KG1 (cell line): Measurements from ENCODE around the gene CCNC.

Experiments used
- DNase-seq: peaks from one replicate; lab custom pipeline; 2025; lab: John Stamatoyannopoulos, UW

The CCNC gene, protein sequence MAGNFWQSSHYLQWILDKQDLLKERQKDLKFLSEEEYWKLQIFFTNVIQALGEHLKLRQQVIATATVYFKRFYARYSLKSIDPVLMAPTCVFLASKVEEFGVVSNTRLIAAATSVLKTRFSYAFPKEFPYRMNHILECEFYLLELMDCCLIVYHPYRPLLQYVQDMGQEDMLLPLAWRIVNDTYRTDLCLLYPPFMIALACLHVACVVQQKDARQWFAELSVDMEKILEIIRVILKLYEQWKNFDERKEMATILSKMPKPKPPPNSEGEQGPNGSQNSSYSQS

DNA sequence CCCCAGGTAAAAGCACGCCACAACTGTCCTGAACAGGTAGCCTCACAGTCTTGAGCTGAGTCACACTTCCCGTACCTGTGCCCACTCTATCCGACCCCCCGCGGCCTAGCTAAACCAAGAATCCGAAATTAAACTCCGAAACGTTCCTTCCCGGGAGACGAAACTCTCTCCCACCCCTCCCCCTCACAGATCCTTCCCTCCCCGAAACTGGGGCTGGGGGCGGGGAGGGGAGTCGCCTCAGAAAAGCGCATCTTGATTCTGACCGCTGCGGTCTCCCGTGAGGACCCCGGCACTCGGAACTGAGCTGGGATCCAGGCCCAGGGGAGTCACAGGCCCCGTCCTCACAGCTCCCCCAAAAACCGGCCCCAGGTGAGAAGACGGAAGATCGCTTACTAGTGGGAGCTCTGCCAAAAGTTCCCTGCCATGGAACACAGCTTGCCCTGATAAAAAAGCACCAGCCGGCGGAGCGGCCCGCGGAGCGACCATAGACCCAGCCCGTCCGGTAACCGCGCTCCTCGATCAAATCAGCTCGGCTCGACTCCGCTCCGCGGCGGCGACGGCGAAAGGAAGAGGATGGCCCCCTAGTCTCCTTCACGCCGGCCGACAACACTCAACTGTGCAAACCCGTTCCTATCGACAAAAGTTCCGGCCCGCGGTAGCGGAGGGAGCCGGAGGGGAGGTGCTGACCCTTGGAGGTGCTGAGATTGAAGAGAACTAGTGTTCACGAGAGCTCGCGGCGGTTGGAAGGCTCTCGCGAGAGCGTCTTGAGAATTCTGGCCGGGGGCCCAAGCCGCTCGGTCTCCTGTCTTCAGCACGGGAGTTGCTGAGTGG, at the start of gene CCNC:
Gene CCNC (minus strand): TSS at position 558 of the 831 bp plus-strand sequence. CDS start 133 bp downstream, at position 425.
- peak; percentile 95 for DNase-seq

DNA sequence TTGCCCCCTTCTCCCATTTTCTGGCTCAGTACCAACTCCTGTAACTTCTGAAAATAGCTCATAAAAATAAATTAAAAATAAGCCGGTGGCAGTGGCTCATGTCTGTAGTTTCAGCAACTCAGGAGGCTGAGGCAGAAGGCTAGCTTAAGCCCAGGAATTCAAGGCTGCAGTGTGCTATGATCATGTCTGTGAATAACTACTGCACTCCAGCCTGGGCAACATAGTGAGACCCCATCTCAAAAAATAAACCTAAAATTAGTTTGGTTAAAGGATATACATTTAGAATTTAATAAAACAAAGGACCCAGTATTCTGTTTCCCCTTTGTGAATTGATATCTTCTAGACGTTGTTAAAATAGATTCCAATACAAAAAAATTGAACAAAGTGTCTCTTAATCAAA, 48.7 kb upstream of the CCNC start:
- DNase-seq: no peak

DNA sequence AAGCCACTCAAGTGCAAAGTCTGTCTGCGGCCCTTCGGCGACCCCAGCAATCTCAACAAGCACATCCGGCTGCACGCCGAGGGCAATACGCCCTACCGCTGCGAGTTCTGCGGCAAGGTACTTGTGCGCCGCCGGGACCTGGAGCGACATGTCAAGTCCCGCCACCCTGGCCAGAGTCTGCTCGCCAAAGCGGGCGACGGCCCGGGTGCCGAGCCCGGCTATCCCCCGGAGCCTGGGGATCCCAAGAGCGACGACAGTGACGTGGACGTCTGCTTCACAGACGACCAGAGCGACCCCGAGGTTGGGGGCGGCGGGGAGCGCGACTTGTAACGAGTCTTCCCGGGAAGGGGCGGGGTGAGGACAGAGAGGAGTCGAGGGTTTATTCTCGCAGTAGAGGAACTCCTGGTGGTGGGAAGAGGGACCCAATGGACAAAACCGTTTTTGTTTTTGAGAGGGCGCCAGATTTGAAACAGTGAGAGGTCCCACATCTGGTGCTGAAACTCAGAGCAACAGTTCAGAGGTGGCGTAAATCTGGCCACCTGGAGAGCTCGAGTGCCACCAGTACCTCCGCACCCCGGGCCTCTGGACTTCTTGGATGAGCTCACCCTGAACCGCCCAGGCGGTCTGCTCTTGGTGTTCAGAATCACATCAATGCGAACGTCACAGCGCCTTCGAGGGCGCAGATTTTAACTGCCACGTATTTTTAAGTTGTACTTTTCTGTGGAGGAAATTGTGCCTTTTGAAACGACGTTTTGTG, 46.1 kb upstream of the CCNC start:
- DNase-seq: no peak

DNA sequence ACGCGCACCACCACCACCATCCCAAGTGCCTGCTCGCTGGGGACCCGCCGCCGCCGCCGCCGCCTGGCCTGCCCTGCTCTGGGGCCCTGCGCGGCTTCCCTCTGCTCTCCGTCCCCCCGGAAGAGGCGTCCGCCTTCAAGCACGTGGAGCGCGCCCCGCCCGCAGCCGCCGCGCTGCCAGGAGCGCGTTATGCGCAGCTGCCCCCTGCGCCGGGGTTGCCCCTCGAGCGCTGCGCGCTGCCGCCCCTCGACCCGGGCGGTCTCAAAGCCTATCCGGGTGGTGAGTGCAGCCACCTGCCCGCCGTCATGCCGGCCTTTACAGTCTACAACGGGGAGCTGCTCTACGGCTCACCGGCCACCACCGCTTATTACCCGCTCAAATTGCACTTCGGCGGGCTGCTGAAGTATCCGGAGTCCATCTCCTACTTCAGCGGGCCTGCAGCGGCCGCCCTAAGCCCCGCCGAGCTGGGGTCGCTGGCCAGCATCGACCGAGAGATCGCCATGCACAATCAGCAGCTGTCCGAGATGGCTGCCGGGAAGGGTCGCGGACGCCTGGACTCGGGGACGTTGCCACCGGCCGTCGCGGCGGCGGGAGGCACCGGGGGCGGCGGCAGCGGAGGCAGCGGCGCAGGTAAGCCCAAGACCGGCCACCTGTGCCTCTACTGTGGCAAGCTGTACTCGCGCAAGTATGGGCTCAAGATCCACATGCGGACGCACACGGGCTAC, 45.4 kb upstream of the CCNC start:
- no peak for DNase-seq

DNA sequence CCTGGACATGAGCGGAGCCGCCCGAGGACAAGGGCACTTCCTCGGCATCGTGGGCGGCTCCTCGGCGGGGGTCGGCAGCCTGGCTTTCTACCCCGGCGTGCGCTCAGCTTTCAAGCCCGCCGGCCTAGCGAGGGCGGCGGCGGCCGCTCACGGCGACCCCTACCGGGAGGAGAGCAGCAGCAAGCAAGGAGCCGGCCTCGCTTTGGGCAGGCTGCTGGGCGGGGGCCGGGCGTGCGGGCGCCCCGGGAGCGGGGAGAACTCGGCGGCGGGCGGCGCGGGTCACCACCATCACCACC, 44.9 kb upstream of the CCNC start:
- DNase-seq: no peak

DNA sequence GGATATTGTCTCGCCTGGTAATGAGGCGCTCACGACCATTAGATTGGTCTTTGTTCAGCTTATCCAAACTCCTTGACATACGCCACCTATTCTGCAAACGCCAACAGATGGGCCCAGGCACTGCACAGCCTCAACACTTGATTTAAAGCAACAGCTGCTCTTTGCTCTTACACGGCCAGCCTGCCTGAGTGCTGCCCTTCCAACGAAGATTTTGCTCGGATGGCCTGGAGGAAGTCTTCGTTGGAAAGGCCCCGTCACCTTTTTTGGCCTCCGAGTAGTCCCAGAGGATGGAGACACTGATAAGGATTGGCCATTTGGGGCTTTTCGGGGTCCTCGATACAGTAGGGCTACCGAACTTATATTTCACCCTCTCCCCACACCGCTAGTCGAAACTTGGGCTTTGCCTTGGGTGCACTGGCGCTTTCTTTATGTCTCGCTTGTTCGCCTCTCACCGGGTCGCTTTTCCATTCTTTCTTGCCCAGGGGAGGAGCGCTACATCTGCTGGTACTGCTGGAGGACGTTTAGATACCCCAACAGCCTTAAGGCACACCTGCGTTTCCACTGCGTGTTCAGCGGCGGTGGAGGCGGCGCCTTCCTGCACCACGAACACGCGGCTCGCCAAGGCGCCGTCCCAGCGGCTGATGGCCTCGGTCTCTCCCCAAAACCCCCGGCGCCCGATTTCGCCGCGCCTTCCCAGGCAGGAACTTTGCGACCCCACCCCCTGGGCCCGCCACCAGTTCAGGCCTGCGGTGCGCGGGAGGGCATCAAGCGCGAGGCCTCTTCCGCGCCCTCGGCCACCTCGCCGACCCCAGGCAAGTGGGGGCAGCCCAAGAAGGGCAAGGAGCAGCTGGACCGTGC, 44.3 kb upstream of the CCNC start:
- no peak for DNase-seq

DNA sequence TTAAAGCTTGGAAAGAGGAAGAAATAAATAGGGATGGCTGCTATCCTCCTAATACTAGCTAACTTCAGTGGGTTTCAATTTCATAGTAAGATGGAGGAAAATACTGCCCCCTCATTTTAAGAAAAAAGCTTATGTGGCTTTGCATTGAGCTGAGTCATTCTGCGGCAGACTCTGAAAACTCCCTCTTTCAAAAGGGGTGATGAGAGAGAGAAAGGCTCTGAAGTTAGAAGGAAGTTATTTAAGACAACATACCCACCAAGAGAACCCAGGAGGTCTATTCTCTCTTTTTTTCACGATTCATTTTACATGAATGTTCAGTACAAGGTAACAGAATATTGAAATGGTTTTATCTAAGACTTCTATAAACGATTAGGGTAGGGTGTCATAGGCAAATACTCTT, 42.7 kb upstream of the CCNC start:
- DNase-seq: no peak

DNA sequence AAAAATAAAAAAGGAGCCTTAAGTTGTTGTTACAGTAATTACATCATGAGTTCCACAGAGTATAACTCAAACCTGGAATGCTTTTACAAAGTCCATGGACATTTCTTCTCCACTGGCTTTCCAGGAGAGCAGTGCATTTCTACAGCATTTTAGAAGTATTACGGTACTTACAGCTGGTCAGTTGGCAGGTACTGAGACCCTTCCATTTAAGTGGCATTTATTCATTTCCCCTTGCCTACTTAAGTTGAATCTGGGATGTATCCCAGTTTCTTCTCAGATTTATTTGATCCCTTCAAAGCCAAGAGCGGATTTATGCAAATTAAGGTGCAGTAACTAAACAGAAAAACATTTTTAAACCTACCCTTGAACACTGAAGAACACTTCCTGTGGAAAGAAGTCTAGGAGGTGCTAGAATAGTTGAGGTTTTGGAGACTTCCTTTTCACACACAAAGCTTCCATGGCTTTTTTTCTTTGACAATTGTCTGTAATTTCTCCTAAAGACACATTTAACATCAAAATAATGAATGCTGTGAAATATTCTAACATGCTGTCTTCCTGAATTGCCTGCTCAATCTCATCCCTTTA, 41.5 kb upstream of the CCNC start:
- no peak for DNase-seq

DNA sequence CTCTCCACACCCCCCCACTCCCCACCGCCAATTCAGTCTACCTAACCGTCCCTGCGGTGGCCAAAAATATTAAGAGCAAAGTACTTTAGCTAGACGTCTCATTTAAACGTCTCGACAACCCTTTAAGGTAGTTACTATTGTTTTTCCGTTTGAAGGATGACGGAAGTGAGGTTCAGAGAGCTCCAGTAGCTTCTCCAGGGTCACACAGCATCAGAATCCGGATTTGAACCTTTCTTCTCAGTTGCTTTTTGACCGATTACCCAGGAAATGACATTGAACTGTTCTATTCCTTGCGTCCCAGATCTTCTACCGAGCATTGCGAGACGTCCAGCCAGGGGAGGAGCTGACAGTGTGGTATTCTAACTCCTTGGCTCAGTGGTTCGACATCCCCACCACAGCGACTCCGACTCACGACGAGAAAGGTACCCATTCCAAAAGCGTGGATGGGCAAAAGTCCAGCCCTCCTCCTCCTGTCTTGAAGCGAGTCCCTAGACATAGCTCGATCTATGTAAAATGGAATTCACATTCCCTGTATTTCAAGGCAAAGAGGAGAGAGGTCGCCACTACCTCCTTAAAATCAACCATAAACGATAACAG, 40.5 kb upstream of the CCNC start:
- no peak for DNase-seq

DNA sequence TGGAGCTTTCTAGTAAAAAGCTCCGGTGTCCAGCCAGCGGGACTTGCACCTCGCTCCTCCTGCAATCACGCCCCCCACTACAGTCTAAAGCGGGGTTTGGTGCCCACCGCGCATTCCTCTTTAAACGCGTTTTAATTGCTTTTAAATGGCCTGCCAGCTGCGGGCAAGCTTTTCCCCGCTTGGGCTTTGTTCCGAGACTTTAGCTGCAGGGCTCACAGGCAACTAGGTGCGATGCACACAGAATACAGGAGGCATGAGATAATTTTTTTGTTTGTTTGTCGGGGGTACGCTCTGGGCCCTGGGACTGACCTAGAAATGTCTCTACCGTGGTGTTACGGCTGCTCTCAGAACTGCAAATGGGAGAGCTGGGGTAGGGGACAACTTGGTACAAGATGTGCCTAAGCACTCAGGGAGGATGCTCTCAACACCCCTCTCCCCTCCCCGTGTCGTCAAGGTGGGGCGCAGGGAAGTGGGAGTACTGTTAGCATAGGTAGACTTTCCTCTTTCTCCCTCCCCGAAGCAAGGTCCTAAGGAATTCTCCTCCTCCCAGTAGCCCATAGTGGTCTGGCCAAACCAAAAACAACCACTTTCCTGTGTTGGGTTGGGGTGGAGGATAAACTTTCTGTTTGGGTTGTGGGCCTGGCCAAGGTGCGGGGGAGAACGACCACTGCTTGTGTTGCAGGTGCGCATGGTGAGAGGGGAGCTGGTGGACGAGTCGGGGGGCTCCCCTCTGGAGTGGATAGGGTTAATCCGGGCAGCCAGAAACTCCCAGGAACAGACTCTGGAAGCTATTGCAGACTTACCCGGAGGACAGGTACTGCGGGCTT, 39.8 kb upstream of the CCNC start:
- no peak for DNase-seq

DNA sequence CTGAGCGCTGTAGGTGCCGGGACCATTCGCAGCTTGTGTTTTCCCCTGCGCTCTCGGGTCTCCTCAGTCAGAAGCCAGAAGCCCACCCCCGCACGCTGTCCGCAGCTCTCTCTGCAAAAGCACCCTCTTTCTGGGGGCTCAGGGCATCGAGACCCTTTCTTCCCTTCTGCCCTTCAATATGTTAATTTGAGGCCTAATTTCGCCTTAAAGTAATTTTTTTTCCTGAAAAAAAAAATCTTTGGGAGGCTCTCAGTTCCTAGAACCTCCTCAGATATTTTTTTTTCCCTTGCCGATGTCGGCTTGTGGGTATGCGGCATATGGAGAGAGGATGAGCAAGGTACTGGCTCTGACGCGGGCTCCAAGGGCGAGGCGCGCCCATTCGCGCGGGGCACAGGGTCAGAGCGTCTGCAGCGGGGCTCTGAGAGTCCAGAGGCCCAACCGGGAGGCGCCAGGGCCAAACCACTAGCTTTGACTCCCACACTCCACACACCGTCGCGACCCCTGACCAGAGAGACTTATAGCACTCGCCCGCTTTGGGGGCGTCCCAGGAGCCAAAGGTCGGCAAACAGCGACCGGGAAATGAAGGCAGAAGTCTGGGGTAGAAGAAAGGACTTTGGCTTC, 39.1 kb upstream of the CCNC start:
- no peak for DNase-seq

DNA sequence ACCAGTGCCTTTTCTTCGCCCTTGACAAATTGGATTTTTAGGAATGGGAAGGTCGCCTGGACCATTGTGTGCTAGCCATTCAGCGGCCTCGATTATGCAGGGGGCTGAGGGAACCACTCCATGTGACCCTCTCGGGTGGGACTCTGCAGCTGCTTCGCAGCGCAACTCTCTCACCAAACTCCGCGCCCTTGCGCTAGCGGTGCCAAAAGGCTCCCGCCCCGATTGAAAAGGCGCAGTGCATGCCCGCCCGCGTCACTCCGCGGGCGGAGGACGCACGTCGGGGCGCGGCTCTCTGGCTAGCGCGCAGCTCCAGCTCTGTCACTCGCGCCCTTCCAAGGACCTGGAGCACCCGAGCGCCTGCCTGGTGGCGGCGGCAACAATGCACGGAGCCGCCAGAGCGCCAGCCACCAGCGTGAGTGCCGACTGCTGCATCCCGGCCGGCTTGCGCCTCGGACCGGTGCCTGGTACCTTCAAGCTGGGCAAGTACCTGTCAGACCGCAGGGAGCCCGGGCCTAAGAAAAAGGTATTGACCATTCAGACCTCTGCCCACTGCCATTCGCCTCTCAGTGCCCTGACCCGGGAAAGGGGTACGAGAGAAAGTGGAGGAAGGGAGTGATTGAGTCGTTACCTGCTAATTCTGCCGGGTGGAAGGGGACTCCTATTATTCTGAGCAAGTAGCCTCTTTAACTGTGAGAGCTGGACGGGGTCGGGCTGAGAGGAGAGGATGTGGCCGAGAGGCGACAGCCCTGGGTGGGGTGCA, 38.4 kb upstream of the CCNC start, which contains the start of gene PRDM13:
Gene PRDM13 (plus strand): TSS at position 178 of the 760 bp plus-strand sequence. CDS start 202 bp downstream, at position 380.
- no peak for DNase-seq

DNA sequence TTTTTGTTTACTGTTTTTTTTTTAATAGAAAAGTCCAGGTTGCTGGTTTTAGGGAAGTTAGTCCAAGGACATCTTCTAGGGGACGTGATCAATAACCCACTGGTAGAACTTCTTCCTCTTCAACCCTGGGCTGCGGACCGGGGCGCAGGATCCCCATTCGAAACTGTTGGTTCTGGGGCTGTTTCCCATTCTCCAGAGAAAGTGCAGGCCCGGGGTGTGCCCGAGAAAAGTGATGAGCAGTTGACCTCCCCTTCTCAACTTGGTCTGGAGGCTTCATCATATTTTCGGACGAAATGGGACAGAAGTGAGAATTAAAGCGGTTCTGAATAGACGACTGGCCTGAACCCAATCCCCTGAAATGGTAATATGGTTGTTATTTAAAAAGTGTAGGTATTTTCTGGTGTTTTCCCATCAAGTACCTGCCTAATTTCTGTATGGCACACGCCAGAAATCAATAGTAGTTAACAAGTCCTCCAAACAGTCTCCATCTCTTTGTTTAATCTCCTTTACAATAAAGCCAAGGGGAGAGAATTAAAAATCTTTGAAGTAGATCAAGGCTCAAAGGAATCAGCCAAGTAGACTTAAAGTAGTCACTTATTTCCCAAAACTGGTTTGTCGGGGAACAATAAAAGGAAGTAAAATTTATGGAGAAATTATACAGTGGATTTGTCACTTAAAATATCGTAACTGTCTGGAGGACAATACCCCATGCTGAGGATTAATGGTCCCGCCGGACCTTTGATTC, 37.6 kb upstream of the CCNC start:
- no peak for DNase-seq

DNA sequence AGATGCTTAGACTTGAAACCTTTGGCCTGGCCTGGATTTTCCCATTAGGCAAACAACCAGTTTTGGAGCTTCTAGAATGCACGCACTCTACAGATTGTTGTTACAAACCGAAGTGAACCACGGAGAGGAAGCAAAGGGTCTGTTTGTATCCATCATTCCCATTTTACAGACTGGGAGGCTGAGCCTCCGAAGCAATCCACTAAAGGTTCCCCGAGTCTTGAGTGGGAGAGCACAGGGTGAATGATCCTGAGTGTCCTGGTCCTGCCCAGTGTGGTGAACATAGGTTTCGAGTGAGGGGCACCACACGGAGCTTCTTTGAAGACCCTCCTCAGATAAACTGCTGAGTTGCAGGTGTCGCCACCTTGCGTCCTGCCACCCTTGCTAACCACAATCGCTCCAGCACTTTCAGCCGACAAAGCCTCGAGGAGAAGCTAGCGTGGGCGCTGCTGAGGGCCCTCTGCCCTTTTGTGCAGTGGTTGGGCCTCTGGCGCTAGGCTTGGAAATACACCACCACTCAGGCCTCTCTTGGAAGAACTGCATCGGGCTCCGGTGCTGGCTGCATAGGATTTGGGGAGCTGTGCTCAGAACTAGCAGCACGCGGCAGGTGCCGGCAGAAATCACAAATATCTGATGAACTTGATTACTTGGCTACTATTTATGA, 36.7 kb upstream of the CCNC start:
- DNase-seq: no peak

DNA sequence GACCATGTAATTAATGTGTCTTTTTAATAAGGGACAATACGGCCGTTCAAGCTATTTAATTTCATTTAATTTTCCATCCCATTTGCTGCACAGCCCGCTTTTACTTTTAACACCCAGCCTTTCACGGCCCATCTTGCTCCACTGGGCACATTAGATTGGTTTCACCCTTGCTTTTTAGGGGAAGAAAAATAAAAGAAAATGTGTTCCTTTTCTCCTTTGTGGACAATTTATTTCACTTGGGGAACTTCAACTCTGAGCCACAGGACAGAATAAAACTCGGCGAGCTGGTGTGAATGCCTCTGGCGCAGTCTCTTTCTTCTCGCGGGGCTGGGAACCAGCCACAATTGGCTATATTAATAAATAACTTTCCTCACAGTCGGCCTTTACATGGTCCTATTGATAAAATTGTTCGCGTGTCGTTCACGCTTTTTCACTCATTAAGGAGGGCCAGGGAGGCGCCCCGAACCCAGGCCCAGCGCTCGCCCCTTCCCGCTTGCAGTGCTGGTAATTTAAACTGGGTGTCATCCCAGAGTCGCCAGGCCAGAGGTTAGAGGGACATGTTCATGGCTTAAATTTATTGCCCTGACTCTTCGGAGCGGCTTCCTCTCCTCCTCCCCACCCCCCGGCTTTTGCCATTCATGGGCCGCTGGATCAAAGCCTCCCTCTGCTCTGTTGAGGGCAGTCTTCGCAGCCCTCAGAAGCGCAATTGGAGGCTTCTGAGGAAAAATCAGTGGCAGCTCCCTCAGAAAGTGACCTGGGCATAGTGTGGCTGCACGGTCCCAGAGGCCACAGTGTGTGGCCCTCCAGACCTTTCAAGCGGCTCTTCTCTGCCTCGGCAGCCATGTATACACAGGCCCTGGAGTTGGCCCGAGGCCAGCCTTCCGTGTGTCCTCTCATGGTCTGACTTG, 36.0 kb upstream of the CCNC start:
- no peak for DNase-seq
